Bronchial epithelial cell (primary cell): ENCODE measurements around the gene PCGF3. TPM values are rescaled to one million over a fixed set of nuclear protein-coding genes. Genes with fewer than 3 reads are reported as not detected.

Experiments used
- DNase-seq: peaks from one replicate; pipeline ENCODE4 v3.0.0-alpha.2; 2010; ENCODE audit warnings: low read depth
- FAIRE-seq: peaks from 2 replicates; lab custom pipeline; 2011; peaks lifted over from hg19 to GRCh38; lab: Jason Lieb, UNC
- H3K27me3 ChIP-seq: 2 replicates; pipeline ENCODE4 v1.5.1; 2011; ENCODE audit warnings: low read length; ENCODE audit not compliant: control insufficient read depth, insufficient read depth
- H3K36me3 ChIP-seq: 2 replicates; pipeline ENCODE4 v1.5.1; 2011; ENCODE audit warnings: low read length; ENCODE audit not compliant: control insufficient read depth, insufficient read depth
- H3K4me3 ChIP-seq: 2 replicates; pipeline ENCODE4 v1.5.1; 2011; ENCODE audit warnings: mild to moderate bottlenecking, low read depth, low read length, control low read depth
- total RNA-seq: library from RNA; depleted of rRNA; stranded (reverse); fragments of >200 nt; gene quantifications from 2 replicates; pipeline ENCODE4 v1.2.1, GENCODE V29; 2014
- TF ChIP-seq, protein P1 (sequence below): IDR thresholded peaks from 2 replicates; pipeline ENCODE4 v1.5.1; 2011; ENCODE audit warnings: mild to moderate bottlenecking, moderate library complexity, low read length, control low read depth, inconsistent platforms; ENCODE audit not compliant: insufficient read depth, severe bottlenecking

The PCGF3 gene
- total RNA-seq, 1 donor from 2014 or later = 30.5 TPM

DNA sequence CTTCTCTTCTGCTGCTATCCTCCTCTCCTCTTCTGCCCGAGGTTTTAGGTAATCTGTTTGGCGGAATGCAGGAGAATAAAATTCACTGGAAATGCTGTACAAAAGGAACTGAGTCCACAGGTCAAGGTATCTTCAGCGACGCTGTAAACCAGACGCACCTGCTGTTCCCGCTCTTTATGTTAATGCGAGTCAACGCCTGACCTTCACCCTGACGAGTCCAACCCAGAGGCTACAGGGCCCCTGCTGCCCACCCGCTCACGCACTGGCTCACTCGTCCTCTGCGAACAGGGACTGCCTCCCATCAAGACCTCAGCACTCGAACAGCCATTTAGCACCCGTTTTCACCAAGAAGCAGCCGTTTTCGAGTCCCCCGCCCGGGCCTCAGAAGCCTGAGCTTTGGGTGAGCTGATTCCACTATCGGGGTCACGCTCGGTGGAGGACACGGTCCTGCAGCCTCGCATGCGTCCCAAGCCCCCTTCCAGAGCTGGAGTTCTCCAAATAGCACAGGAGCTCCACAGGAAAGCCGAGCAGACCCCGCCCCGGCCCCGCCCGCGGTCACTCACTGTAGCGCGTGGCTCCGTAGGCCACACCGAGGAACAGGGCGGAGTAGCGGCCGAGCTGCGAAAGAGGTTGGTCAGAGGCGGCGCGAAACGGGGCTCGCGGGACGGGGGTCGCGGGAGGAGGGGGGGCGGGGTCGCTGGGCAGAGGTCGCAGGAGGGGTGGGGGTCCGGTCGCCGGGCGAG lies 32.1 kb upstream of the PCGF3 start:
- FAIRE-seq (no peak), DNase-seq (no peak)
- Histone ChIP-seq H3K36me3 (peaks cover 16% of the 10 kb centered on the region), H3K27me3 (no peaks in the 10 kb centered on the region), H3K4me3 (peak overlapping the region; percentile 97)
- TF ChIP-seq, protein P1, sequence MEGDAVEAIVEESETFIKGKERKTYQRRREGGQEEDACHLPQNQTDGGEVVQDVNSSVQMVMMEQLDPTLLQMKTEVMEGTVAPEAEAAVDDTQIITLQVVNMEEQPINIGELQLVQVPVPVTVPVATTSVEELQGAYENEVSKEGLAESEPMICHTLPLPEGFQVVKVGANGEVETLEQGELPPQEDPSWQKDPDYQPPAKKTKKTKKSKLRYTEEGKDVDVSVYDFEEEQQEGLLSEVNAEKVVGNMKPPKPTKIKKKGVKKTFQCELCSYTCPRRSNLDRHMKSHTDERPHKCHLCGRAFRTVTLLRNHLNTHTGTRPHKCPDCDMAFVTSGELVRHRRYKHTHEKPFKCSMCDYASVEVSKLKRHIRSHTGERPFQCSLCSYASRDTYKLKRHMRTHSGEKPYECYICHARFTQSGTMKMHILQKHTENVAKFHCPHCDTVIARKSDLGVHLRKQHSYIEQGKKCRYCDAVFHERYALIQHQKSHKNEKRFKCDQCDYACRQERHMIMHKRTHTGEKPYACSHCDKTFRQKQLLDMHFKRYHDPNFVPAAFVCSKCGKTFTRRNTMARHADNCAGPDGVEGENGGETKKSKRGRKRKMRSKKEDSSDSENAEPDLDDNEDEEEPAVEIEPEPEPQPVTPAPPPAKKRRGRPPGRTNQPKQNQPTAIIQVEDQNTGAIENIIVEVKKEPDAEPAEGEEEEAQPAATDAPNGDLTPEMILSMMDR = no peak

DNA sequence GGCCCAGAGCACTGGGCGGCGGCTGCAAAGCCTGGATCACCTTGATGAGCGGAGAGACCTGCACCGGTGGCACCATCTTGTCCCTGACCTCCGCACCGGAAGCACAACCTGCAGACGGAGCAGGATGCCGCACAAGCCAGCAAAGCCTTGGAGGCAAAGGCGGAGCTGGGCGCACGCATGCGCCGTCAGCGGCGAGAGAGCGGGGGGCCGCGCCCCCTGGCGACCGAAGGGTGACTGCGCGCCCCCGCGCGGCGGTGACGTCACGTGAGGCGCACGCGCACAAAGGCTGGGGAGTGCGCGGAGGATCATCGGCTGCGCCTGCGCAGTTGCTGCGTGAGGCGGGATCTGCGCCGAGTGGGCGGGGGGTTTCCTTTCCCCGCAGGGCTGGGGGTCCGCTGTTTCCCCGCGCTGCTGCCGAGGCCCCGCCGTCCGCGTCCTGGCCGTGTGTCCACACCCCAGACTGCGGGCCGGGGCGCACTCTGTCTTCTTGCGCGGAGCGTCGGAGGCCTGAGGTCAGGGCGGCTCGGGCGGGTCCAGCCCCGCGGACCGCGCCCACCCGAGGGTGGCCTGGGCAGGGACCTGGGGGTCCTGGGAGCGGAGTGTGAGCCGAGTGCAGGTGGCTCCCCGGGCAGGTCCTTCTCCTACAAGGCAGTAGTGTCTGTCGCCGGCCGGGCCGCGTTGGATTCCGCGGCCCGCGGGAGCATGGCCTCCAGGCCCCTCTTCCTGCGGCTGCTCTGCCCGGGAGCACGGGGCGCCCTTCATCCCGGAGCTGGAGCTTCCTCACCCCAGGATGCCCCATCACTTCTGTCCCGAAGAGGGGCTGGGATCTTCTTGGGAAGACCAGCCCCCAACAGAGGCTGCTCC lies 31.2 kb upstream of the PCGF3 start, which contains the start of the genes ATP5ME and MYL5:
ATP5ME (minus strand) TSS at position 105 of the 864 bp plus-strand sequence; CDS start at position 76, 29 bp downstream.
MYL5 (plus strand) TSS at position 371 of the 864 bp plus-strand sequence. CDS start 3,485 bp downstream, outside the sequence.
- DNase-seq (peak; percentile 93), FAIRE-seq (no peak)
- TF ChIP-seq, protein P1 = peak; percentile 100
- Histone ChIP-seq H3K4me3 (peak within 1 kb of the TSS; percentile 97), H3K27me3 (no peaks in the 10 kb centered on the region), H3K36me3 (peaks cover 16% of the 10 kb centered on the region)

DNA sequence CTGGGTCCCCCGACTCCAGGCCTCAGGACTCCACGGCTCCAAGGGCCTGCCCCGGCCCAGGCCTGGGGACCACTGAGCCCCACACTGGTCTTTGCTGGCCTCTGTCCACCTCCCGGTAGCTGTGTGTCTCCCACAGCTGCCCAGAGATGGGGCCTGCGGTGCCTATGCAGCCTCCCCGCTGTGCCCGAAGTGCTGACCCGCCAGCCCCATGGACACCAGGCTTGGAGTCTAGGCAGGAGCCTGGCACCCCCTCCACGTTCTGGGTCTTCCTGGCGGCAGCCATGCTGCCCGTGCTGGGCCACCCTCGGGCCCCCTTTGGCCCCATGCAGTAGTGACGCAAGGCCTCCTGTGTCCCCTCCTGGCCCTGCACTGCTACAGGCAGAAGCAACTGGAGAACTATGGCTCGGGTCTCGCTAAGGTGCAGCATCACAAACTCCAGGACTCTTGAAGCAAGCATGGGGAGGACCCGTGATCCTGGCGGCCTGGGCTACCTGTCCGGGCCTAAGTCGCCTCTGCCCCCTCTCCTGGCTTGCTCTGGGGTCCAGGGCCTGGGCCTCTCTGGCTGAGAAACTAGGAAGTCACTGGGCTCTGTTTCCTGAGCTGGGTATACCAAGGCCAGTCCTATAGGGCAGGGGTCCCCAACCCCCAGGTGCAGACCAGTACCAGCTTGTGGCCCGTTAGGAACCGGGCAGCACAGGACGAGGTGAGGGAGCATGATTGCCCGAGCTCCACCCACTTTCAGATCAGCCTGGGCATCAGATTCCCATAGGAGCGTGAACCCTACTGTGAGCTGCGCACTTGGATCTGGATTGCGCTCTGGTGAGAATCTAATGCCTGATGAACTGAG lies 30.4 kb upstream of the PCGF3 start:
- TF ChIP-seq, protein P1 = no peak
- H3K27me3 ChIP-seq = no peaks in the 10 kb centered on the region
- FAIRE-seq (no peak), DNase-seq (no peak)
- H3K36me3 ChIP-seq = peaks cover 16% of the 10 kb centered on the region
- H3K4me3 ChIP-seq = peak overlapping the region; percentile 97

DNA sequence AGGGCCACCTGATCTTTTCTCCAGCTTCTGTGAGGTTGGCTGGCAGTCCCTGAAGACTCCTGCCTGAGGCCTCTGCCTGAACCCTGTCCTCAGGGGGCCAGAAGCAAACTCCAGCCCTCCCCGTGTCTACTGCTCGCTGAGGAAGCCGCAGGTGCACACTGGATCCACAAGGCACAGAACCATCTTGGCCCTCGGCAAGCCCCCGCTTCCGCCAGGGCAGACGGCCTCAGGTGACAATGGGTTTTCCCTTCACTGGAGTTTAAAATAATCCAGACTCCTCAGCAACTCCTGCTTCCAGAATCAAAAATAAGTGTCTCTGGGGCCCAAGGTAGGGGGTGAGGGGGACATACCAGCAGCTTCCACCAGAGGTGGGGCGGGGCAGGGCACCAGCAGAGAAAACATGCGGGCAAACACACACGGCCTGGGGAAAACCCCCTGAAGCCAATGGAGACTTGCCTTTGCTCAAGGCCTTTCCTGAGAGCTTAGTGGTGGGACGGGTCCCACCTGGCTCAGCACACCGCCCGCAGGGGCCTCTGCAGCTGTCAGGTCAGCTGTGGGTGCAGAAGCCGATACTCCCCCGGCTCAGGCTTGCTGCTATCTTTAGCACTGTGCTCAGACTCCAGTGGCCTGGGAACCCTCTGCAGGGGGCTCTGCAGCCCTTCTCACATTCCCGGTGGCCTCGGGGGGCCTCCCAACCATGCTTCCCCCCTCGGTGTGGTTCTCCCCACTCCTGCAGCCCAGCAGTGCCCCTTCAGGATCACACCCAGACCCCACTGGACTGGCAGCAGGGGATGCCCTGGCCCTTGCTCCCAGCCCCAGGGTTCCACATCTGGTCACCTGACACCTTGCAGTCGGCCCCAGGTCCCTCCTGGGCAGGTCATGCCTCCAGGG lies 29.4 kb upstream of the PCGF3 start:
- H3K4me3 ChIP-seq = no peak overlapping the region
- H3K36me3 ChIP-seq = peaks cover 13% of the 10 kb centered on the region
- H3K27me3 ChIP-seq = no peaks in the 10 kb centered on the region
- TF ChIP-seq, protein P1 = no peak
- DNase-seq (no peak), FAIRE-seq (no peak)

DNA sequence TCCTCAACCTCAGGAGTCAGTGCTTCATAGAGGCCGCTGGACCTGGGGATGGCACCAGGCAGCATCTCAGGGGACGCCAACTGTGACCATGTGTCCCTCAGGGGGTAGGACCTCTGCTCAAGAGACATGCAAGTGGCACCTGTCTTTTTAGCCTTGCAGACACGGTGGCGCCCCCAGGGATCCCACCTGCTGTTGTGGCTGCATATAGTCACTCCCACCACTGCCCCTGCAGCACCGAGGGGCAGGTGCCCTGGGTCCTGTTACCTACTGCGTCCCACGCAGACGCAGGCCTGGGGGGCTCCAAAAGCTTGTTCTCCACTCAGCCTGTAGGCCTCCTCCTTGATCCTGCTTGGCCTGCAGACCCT lies 28.8 kb upstream of the PCGF3 start:
- TF ChIP-seq, protein P1 = no peak
- H3K4me3 ChIP-seq = no peak overlapping the region
- H3K36me3 ChIP-seq = peaks cover 8% of the 10 kb centered on the region
- H3K27me3 ChIP-seq = no peaks in the 10 kb centered on the region
- no peak for DNase-seq
- no peak for FAIRE-seq
